ENCODE measurements around the gene FAM151B. TPM values are rescaled to one million over a fixed set of nuclear protein-coding genes. Genes with fewer than 3 reads are reported as not detected.

The FAM151B gene
- total RNA-seq, 1 experiment from 2014 or later, result 0.94 TPM

- no peak for TF ChIP-seq ZBTB21 (CRISPR knock-in tag; IDR thresholded peaks at IDR 0.05; ENCODE audit: borderline replicate concordance)
- no peak for TF ChIP-seq SMAD4 (CRISPR knock-in tag; IDR thresholded peaks at IDR 0.05)
- TF ChIP-seq TP53 (CRISPR knock-in tag; IDR thresholded peaks at IDR 0.05), result no peak
- TF ChIP-seq NFYB (CRISPR knock-in tag; conservative IDR thresholded peaks at IDR 0.05; ENCODE audit: low read depth), result no peak
- no peak for TF ChIP-seq ESRRA (CRISPR knock-in tag; IDR thresholded peaks at IDR 0.05; ENCODE audit: borderline replicate concordance)
- TF ChIP-seq CDX4 (CRISPR knock-in tag; IDR thresholded peaks at IDR 0.05; ENCODE audit: borderline replicate concordance), result no peak
- no peak for TF ChIP-seq ZSCAN18 (CRISPR knock-in tag; IDR thresholded peaks at IDR 0.05)
- TF ChIP-seq ZNF232 (CRISPR knock-in tag; IDR thresholded peaks at IDR 0.05), result no peak
- TF ChIP-seq ZNF532 (CRISPR knock-in tag; IDR thresholded peaks at IDR 0.05; ENCODE audit: borderline replicate concordance), result no peak
- TF ChIP-seq PRDM15 (CRISPR knock-in tag; IDR thresholded peaks at IDR 0.05), result no peak
- no peak for TF ChIP-seq ATF3 (CRISPR knock-in tag; conservative IDR thresholded peaks at IDR 0.05)
- TF ChIP-seq ZNF671 (CRISPR knock-in tag; IDR thresholded peaks at IDR 0.05), result no peak
- no peak for TF ChIP-seq ZNF219 (CRISPR knock-in tag; IDR thresholded peaks at IDR 0.05; ENCODE audit: borderline replicate concordance)
- TF ChIP-seq JAZF1 (CRISPR knock-in tag; IDR thresholded peaks at IDR 0.05), result no peak
- TF ChIP-seq SMAD3 (CRISPR knock-in tag; IDR thresholded peaks at IDR 0.05; ENCODE audit: borderline replicate concordance), result no peak
- no peak for TF ChIP-seq ETV6 (CRISPR knock-in tag; IDR thresholded peaks at IDR 0.05)
- no peak for TF ChIP-seq HMGA2 (CRISPR knock-in tag; IDR thresholded peaks at IDR 0.05)
- TF ChIP-seq PREB (CRISPR knock-in tag; IDR thresholded peaks at IDR 0.05; ENCODE audit: borderline replicate concordance), result no peak
- Mint-ChIP-seq H3K27ac (no peak overlapping the region), H3K9me3 (peaks cover 22% of the 10 kb centered on the region), H3K27me3 (ENCODE audit: low read depth) (no peaks in the 10 kb centered on the region; the same call in 1 of the 2 replicates), H3K36me3 (no peaks in the 10 kb centered on the region), H3K4me1 (no peaks in the 10 kb centered on the region), H3K4me3 (no peak overlapping the region)
- DNase-seq (ENCODE audit: low spot score), result no peak
- no peak for ATAC-seq
- ChIA-PET CTCF (no interaction called here), POLR2A (no interaction called here)
Observed at GRCh38 chr5:80541392-80541791, 53.5 kb downstream of the FAM151B start.
